Right lobe of liver (tissue), 4 donors: ENCODE measurements around the gene POGLUT2.

Experiments
- CTCF ChIP-seq, 4 donors: fragments of 200-600 bp in 3 of 4; fragments of 450-650 bp in 1 of 4; IDR thresholded peaks; one replicate each; pipeline versions ENCODE4 v1.5.1 to v1.8.0; 2016 to 2022; ENCODE audit warnings: antibody characterized with exemption in 4 of 4, mild to moderate bottlenecking in 2 of 4
- POLR2A ChIP-seq: fragments of 450-650 bp; IDR thresholded peaks from one replicate; pipeline ENCODE4 v1.6.1; 2017; ENCODE audit warnings: antibody characterized with exemption, mild to moderate bottlenecking
- donor health status: DM: no; HTN: no; CAD: no.
- donor health status: DM: no; HTN: no; CAD: no.
- donor health status: DM: no; HTN: yes; CAD: no.

GRCh38 chr13:102757006-102757405, 41.8 kb downstream of the POGLUT2 start:
- TF ChIP-seq CTCF (IDR thresholded peaks at IDR 0.05) (no peak), POLR2A (no peak)
